HS-5 (cell line): ENCODE data around the gene CERS6.

Experiments used
- DNase-seq: peaks from one replicate; pipeline ENCODE4 v3.0.0-alpha.2; 2012; ENCODE audit warnings: low read depth

Gene CERS6

DNA sequence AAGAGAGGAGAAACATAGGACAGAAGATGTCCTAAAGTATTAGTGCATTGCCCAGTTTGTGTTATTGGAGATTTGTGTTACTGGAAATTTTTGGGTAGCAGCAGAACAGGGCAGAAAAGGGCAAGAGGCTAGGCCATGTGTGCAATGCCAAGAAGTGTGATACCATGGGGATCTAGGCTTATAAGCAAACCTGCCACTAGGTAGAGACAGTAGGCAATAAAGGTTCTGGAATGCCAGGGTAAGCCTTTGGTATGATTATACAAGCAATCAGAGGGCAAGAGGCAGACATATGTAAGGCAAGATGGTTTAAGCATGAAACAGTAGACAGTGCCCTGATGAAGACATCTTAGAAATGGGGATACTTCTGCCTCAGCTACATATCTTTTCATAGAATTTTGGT is 12.3 kb upstream of the CERS6 start:
- DNase-seq = no peak

DNA sequence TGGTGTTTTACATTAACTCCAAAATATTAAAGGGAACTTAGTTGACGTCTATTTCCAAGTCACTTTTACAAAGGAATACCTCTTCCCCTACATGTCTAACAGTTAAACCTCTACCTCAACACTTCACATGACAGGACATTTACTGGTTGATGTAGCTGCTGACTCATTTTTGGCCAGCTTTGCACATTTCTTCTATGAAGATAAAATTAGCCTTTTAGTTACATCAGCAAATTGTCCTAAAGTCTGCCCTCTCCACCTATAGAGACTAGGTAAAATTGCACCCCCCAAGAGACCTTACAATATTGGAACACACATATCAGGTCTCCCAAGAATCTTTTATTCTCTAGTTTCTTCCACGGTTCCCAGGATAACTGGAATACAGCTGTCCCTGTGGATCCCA is 10.1 kb upstream of the CERS6 start:
- no peak for DNase-seq

DNA sequence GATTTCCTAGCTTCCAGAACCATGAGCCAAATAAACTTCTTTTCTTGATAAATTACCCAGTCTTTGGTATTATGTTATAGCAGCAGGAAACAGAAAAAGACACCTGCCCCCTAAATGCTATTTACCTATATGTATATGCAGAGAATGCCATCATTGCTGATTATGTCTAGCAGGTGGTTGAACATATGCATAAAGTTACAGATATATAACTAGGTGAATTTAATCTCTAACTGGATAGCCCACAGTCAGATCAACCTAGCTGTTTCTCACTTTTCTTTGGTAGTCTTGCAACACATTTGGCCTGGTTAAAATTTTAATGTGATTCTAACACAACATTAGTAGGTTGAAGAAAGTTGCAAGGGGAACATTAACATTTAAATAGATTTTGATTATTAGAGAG is 7.1 kb upstream of the CERS6 start:
- DNase-seq = no peak

DNA sequence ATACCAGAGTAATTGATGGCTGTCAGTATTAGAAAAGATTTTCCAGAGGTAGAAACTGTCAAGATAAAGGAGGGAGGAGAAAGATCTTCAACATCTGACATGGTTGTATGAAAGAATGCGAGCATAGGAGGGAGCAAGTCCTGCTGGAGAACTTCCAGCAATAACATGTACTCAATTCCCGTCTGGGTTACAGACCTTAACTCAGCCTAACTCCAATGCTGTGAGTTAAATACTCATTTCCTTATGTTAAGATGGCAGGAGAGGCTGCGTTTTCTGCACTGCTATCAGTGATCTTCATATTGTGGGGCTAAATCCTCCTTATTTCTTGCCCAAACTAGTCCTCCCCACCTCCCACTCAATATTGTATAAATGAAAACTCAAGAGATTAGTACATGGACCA is 6.7 kb upstream of the CERS6 start:
- no peak for DNase-seq

DNA sequence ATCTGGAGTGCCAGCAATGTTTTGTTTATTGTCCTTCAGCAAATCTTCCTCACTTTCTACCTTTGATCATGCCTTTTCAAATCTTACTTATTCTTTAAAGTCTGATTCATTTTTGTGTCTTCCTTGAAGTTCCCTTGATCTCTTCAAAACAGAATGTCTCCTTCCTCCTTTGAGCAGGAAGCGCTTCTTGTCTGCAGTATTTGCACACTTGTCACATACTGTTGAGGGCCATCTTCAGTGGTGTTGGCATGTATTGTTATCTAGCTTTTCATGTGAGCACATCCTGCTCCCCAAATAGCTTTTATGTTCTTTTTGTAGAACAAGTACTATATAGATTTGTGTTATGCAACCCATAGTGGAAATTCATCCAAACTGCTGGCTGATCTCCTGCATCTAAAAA is 5.9 kb upstream of the CERS6 start:
- DNase-seq = no peak

DNA sequence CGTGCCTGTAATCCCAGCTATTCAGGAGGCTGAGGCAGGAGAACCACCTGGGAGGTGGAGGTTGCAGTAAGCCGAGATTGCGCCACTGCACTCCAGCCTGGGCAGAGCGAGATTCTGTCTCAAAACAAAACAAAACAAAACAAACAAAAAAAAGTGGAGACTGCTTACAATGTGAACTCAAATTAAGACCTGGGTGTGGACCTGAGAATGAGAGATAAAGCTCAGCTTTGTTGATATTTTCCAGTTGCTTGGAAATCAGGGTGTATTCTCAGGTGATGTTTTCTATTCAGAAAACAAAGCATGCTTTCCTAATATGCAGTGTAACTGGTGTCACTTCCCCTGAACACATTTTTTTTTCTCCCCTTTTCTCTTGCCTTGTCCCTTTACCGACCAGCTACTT is 5.3 kb upstream of the CERS6 start:
- DNase-seq = no peak

DNA sequence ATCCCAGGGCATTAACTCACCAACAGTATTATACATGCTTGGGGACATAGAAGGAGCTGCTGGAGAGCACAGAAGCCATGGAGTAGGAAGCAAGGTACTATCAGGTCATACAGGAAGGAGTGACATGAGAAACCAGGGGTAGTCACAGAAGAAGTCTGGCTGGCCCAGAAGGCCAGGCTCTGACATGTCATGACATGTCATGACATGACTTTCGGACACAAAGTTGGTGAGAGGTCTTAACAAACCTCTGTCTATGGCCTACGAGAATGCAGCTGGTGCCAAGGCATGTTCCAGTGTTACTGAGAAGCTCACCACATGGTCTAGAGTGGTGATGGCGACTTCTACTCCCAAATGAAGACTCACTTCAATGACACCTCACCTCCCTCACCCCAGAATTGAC is 3.3 kb upstream of the CERS6 start:
- DNase-seq = no peak

DNA sequence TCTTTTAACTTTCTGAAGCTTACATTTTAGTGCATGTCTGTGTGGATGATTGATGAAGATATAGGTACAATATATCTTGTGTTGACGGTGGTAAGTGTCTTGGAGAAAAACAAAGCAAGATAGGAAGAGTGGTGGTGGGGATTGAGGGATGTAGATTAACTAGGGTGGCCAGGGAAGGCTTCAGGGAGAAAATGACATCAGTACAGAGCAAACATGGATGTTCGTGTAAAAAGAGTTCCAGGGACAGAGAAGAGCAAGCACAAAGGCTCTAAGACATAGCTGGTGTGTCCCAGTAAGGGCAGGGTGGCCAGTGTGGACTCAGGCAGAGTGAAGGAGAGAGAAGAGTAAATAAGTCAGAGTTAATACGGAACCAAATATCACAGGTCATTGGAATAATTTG is 2.7 kb upstream of the CERS6 start:
- no peak for DNase-seq

DNA sequence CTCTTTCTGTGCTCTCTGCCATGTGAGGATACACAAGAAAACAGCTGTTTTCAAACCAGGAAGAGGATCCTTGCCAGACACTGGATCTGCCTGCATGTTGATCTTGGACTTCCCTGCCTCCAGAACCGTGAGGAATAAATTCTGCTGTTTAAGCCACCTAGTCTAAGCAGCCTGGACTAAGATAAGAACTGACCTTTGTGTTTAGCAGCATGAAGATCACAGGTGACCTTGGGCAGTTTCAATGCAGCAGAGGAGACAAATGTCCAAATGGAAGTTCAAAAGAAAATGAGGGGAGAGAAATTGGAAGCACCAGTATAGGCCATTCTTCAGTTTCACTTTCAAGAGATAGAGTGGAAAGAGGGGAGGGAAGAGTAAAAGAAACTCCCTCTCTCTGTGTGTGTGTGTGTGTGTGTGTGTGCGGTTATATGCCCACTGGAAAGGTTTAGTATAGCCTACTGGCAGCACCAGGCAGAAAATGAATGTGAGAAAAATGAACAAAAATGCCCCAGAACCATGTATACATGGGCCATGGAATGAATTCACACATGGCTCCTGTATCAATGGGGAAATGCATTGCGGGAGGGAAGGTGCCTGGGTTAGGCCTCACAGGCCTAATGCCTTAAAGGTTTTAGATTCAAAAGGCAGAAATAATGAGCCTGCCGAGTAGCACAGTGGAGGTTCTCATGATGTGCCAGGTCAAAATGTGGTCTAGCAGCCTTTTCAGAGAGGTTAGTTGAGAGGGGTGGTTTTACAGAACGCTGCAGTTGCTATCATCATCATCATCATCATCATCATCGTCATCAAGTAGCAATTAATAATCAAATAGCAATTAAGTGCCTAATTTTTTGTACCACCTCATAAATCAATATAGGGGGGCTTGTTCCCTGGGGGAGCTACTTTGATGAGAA is 1.1 kb upstream of the CERS6 start:
- no peak for DNase-seq

DNA sequence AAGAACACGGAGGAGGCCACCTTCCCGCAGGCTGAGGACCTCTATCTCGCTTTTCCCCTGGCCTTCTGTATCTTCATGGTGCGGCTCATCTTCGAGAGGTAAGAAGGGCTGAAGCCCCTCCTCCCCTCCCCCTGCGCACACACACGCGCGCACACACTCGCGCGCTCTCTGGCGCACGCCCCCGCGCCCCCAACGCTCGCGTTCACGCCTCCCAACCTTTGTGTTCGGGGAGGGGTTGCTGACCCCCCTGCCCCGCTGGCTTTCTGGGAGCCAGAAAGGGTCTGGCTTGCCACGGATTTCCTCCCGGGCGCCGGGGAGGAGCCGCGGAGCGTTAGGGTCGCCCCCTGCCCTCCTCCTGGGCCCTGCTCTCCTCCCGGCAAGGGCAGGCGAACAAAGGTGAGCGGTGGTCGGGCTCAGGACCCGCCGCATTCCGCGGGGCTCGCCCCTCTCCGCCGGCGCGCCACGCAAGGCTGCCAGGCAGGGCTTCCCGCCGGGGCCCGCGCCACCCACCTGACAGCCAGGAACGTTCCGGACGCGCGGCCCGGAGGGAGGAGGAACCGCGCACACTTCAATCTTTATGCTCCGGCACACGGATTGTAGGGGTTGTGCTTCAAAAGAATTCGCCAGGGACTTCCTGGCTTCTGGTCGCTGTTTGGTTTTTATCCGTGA is 583 bp downstream of the CERS6 start:
- DNase-seq = no peak

DNA sequence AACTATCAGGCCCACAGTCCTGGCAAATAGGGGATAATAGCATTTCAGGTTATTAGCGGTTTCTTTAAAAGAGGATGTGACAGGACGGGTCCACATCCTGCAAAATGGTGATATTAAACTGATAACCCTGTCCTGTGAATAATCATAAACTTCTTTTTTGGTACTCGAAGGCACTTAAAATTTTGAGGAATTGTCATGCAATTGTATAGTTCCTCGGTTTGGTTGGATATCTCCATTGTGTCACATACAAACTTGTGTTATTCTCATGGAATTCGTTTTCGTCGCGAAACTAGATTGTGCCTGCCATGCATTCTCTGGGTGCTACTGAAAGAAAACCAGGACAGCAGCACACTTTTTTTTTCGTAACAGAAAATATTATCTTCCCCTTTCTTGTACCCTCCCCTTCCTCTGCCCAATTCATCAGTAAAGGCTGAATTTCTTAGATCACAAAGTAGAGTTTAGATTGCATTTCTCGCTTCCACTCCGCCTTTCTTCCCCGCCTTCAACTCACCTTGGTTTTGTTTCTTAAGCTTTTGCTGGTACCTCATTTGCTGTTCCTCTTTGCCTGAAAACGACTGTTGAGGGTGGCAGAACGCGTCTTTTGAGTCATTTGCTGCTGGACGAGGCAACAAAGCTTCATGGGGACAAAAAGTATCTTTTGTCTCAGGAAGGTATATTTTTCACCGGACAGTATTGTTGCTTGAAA is 1.3 kb downstream of the CERS6 start:
- no peak for DNase-seq

DNA sequence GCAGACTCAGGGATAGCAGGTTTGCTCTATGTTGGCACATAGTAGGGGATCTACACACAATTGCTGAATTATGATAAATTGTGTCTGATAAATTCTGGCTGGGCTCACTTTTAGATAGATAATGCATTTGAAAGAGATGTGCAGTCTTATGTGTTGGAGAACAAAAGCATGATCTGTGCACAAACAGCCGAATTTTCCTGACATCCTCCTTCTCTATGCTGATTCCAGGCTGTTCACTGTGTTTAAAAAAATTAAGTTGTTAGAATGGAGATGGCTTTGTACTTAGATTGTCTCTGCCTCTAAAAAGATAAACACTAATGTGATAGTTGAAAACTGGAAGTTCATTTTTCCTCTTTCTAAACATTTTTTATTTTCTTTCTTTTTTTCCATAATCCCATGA is 2.1 kb downstream of the CERS6 start:
- no peak for DNase-seq

DNA sequence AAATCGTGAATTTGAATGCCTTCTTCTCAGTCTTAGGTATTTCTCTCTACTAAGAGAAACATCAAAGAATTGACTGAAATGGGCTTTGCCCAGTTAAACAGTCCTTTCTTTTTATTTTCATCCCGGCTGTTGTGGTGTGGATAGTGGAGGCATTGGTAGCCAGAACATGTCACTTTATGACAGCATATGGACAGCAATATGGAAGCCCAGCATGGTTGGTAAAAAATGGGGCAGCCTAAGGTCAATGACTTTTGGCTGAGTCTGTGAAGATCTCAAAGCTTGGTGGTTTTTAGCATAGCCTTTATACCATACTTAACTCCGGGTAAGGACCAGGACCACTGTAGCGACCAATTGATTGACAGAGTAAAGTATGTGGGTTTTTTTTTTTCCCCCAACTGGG is 3.2 kb downstream of the CERS6 start:
- no peak for DNase-seq

DNA sequence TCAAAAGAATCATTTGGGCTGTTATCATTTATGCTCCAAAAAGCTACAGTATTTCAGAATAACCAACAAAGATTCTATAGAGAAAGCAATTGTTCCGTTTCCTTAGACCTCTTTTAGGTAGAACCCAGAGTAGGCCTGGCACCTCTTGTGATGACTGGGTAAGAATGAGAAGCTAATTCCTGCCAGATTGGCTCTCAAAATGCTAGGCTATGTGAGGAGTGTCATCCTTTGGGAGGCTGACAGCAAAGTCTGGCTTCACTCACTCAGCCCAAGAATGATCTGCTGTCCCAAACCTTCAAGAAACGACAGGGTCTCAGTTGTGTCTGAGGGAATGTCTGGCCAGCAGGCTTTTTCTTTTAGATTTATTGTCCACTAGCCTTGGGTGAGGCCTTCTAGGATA is 4.5 kb downstream of the CERS6 start:
- no peak for DNase-seq

DNA sequence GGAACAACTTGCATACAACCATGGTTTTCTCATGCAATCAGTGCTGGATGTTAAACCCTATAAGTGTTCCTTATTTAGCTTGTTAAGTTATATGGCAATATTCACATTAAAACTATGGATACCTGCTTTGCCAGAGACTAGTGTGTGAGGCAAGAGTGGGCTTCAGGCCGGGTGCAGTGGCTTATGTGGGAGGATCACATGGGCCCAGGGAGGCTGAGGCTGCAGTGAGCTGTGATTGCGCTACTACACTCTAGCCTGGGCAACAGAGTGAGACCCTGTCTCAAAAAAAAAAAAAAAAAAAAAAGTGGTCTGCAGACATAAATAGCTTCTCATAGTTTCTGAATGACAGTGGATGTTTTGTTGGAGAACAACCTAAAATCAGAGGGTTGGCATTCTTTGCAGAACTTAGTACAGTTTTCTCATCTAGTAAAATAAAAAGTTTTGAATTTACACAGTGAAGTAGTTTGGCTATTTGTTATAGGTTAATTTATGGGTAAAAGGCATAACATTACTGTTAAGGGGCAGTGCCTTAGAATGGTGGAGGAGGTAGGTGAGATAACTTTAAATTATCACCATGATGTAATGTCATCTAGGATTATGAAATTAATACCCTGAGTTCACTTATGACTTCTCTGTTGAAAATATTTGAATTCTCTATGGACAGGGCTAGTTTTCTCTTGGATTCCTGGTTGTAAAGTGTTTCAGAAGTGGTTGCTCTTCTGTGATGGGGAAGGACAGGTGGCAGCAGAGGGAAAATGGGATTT is 5.3 kb downstream of the CERS6 start:
- DNase-seq = no peak

DNA sequence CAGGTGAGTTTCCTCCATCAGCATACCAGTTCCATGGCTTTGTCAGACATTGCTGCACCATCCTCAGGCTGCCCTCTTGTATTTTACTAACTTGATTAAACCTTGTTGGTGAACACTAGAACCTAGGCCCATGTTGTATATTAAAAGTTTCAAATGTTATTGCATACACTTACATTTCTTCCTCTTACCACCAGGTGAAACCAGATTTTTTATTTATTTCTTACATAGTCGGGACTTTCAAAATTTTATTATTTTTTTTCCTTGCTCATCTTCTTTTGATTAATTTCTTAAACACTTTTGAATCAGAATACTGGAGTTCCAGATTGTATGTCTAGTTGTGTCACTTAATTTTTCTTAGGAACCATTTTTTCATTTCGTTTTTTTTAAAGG is 5.9 kb downstream of the CERS6 start:
- DNase-seq = no peak

DNA sequence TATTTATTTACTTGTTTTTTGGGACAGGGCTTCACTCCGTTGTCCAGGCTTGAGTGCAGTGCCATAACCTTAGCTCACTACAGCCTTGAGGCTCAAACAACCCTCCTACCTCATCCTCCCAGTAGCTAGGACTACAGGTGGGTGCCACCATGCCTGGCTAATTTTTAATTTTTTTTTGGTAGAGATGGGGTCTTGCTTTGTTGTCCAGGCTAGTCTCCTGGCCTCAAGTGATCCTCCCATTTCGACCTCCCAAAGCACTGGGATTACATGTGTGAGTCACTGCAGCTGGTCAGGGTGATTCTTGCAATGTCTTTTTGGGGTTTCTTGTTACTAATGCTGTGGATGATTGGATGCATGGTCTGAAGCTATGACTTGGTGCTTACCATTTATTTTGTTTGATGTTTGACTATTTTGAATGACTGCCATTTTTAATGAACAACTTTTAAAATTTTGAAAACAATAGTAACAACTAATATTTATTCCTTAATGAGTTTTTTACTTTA is 6.5 kb downstream of the CERS6 start:
- DNase-seq = no peak

DNA sequence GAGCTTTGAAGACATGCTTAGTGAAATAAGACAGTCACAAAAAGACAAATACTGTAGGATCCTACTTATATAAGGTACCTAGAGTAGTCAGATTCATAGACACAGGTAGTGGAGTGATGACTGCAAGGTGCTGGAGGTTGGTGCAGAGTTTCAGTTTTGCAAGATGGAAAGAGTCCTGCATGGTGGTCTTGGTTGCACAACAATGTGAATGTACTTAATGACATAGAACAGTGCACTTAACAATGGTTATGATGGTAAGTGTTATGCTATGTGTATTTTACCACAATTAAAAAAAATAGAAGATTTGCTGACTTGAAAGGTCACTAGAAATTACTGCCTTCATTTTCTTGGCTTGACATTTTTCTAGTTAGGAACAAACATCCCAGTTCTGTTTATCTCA is 9.5 kb downstream of the CERS6 start:
- DNase-seq = no peak

DNA sequence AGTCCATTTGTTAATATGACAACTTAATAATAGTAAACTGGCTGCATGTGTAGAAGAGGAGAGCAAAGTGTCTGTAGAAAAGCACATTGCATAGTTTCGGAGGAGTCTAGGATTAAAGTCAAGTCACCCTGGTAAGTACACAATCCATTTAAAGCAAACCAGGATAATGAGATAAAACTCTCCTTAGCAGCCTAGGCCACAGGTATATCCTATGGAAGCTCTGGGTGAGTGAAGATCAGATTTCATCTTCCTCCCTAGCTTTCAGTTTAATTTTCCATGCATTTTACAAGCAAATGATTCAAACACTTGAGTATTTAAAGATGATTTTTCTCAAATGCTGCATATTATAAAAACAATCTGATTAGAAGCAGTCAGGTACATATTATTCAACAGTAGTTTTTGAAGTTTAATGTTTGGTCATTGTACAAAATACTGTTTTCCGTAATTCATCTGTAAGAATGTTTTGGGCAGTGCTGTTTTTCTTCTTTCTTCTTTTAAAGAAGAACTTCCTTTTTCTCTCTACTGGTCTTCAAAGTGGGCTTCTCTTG is 10.2 kb downstream of the CERS6 start:
- no peak for DNase-seq

DNA sequence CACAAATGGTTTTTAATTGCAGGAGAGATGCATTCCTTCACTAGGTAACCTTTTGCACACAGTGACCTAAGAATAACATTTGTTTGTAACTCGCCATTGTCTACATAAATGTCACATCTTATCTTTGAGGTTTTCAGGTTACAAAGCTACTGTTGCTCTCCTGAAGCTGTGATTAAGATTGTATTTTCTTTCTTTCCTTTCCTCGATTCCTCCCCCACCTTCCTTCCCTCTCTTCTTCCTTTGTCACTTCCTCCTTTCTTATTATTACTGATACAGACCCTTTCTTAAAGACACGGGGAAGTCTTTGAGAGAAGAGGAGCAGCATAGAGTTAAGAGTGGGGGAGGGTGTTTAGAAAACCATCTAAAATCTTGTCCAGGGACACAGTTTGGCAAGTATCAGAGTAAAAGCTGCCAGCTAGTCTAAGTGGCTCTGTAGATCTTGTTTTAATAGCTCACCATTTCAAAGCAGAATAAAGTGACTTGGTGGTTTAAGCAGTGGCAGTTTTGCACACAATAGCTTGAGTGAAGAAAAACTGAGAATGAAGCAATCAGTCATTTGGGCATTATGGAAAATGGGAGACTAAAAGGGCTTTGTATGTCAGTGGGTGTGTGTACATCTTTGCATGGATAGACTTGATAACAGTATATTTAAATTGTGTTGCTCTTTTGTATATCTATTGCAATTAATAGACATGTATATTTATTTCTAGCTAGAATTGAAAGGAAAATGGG is 10.9 kb downstream of the CERS6 start:
- DNase-seq = no peak

DNA sequence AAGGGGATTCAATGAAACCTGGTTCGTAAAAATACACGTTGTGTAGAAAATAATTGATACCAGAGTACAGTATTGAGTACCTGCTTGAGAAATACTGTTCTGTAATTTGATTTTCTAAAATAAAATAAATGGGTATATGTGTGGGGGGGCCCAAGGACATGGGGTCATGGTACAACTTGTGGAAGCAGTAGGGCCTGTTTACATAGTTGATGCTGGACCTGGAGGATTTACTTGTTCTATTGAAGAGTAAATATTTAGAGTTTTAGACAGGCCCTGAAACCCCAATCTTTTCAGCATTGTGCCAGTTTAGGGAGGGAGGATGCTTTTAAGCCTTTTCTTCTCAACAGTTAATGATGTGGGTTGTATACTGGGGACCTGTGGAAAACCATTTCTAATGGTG is 11.7 kb downstream of the CERS6 start:
- no peak for DNase-seq
